Stimulated activated CD8-positive, alpha-beta memory T cell treated with anti-CD3 and anti-CD28 coated beads, Interleukin-4, amount 100 ng/mL, for 24 hours (primary cell): ENCODE results near the gene NRP2.

Experiments
- DNase-seq: peaks from one replicate; pipeline ENCODE4 v3.0.0-alpha.2; 2020; ENCODE audit warnings: low read depth

The NRP2 gene

DNA sequence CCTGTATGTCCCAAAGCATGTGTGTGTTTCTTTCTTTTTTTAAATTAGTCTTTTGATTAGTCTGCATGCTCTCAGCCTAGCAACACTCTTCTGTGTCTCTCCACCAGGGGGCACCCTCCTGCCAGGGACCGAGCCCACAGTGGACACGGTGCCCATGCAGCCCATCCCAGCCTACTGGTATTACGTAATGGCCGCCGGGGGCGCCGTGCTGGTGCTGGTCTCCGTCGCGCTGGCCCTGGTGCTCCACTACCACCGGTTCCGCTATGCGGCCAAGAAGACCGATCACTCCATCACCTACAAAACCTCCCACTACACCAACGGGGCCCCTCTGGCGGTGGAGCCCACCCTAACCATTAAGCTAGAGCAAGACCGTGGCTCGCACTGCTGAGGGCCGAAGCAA, 93.8 kb downstream of the NRP2 start:
- DNase-seq: no peak

DNA sequence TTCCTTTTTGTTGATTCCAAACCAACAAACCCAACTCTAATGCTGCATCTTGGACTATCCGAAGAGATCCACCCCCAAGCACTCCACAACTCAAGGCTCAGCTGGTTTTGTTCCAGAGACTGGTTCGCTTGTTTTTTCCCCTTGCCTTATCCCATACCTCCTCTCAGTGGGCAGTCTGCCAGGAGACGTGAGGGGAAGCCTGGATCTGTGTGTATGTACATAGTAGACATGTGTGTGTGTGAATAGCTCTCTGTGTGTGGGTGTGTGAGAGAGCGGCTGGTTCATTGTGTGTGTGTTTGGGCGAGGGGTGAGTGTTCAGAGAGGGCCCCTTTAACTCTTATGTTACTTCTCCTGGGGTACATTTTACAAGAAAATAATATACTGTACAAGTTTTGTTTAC, 94.4 kb downstream of the NRP2 start:
- DNase-seq: no peak

DNA sequence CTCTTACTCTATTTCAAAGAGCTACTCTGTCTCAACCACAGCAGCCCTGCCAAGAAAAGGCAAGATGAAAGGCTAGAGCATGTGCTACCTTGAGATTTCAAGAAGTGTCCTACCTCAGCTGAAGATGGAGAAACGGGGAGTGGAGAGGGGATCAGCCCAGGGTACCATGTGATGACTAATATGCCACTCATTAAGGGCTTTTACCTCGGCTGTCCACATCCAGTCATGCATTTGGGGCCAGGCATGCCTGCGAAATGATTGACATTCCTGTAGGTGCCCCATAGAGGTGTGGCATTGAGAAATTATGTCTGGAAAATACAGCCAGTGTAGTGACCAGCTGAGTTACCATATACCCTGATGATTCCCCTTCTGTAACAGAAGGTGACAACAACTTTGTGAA, 96.1 kb downstream of the NRP2 start:
- DNase-seq: no peak

DNA sequence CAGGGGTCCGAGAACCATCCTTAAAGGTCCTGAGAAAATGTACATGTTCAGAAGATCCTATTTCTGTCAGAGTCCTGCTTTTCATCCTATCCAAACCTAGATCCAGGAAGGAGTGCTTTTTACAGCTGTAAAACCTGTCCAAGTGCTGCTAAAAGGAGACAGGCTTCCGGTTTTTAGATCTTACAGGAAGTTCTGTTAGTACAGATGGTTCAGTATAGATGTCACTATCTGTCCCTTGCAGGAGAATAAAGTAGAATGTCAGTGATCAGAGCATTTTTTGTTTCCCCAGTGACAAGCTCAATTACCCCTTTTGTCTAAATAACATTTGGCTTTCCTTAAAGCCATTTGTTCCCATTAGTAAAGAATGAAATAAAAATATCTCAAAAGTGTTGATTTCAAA, 98.3 kb downstream of the NRP2 start:
- DNase-seq: no peak

DNA sequence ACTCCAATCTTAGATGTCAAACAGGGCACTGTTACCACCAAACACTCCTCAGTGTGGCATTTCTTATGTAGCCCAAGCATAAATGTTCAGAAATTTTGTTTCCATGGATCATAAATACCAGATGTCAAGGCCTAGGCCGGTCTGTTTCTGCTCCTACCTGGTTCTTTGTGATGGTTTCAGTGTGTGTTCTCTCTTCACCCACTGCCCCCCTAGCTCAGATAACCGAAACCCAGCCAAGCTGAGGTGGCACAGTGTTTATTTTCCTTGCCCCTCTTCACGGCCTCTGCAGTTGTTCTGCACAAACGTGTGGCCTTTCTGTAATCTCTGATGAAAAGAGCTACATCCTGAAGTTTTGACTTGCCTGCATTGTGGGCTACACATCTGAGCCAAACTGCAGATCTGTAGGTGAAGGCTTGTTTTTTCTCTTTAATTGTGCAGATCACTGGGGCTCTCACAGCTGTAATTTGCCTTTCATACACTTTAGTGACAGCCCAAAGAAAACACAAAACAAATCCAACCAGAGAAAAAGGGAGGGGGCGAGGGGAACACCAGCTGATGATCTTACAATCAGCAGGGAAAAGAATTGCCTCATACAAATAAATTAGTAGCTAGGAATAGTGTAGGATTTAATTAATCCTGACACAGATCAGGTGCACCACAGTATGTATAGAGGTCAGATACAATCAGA, 99.1 kb downstream of the NRP2 start:
- DNase-seq: no peak

DNA sequence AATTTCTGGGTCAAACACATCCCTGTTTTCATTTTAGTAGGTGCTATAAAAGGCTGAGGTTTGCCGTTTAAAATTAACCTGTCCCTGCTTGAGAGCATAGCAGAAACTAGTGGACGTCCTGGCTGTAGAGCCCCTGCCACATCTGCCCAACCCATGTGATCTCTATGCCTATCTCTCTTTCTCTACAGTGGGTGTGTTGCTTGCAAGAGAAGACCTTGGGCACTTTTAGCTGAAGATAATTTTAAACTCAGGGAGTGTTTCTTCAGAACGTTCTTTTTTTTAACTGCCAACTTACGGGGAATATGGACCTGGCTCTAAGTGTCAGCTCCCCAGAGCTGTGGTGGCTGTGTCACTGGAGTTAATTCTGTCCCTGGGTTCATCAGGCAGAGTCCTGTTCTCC, 100.6 kb downstream of the NRP2 start:
- no peak for DNase-seq

DNA sequence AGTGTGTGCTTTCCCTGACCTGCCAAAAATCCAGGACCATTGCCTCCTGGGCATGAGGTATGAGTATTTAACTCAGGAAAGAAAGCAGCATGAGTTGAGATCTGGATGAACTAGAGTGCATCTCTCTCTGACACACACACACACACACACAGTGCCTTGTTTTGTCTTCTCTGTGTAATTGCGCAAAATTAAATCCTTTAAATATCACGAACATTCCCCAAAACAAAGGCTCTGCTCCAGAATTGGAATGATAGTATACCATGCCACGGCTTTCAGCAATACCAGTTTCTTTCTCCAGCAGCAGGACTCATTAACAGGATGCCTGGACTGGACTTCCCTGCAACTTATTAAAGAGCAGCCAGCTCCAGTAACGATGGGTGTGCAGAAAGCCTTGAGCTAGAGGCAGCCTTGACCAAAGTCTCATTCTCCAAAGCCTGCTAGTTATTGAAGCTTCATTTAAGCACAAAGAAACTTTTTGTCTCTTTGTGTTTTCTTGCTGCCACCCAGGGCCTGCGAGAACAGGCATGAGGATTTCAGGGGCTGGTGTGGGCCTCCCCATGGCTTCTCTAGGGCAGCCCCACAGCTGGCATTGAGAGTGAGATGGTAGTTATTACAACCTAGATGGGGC, 101.7 kb downstream of the NRP2 start:
- no peak for DNase-seq

DNA sequence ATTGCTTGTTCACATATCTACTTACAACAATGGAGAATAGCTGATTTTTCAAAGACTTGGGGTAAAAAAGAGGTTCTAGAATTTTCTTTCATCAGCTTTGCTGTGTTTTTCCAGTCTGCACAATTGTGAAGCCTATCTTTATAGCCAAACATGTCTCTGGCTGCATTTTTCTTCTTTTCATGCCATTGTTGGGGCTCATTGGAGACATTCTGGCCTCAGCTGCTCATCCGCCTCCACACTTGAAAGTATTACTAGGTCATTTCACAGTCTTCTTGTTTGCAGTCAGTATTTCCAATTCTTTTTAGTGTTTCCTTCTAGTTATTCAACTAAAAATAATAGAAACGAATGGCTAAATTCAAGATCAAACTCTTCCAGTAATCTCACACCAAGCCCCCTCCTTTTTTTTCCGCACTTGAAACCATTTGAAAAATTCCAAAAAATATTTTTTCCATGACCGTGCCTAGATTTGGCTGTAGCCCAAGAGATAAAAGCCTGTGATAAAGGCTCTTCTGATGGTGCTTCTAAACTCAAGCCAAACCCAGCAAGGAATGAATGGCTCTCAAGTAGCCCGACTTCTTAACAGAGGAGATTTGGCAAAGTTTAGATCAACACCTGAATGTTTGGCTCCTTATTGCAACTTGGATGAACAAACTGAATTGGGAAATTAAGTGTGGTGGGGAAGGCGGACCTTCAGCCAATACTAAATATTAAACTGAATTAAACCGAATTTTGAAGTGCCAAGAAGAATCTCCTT, 103.4 kb downstream of the NRP2 start:
- DNase-seq: no peak

DNA sequence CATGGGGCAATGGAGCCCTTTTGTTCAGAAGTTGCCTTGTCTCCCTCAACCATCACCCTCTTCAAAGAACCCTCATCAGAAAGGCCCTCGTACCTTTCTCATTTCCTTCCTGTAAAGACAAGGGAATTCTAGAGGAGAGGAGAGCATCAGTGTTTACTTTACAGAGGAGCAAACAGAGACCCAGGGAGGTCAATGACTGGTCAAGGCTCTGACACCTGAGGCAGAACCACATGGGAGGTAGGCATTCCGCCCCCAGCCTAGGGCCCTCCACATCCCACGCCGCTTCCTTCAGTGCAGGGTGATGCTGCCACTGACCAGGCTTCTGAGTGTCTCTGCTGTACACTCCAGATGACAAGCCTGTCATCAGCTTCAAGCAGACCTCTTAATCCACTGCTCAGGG, 104.7 kb downstream of the NRP2 start:
- no peak for DNase-seq

DNA sequence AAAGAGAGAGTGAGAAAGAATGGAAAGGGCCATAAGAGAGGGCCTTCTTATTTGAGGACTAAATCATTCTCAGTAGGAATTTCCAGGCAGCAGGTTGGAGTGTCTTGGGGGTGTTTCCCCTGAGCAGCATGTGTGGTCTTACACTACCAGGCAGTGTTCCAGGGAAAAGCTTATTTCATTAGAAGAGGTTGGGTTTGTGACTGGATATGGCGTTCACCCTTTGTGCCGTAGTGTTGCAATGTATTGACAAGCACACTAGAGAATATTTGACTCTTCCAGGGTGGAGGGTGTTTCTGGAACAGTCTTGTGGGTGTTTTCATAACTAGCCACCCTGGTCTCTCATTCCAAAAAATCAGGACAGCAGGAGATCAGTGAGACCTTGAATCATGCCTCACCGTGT, 105.5 kb downstream of the NRP2 start:
- no peak for DNase-seq

DNA sequence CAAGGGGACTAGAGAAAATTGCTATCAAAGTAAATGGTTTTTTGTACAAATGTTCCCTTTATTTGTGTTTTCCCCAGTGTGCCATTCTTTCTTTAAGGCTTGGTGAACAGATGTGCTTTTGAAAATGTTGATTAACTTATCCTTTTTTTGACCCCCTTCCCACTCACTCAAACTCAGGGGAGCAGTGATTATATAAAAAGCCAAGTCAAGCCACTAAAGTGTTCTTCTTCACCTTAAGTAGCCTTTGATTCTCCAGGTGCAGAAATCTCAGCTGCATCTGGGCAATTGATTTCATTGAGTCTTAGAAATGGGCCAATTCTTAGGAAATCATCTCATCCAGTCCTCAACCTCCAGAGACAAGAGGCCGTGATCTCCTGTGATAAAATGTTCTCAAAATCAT, 107.6 kb downstream of the NRP2 start:
- DNase-seq: no peak

DNA sequence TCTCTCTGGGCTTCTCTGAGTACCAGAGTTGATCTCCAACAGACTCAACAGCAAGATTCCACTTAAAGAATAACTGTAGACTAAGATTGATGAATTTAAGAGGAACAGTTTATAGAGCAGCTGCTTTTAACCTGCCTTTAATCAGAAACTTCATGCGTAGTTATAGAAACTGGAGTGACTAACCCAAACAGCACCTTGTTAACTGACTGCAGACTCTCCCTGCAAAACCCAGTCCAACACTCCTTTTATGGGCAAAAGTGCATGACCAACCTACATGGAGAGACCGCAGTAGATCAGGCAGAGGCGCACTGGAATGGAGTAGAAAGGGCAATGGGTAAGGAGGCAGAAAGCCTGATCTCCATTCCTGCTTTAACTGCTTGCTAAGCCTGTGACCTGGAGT, 110.6 kb downstream of the NRP2 start:
- no peak for DNase-seq

DNA sequence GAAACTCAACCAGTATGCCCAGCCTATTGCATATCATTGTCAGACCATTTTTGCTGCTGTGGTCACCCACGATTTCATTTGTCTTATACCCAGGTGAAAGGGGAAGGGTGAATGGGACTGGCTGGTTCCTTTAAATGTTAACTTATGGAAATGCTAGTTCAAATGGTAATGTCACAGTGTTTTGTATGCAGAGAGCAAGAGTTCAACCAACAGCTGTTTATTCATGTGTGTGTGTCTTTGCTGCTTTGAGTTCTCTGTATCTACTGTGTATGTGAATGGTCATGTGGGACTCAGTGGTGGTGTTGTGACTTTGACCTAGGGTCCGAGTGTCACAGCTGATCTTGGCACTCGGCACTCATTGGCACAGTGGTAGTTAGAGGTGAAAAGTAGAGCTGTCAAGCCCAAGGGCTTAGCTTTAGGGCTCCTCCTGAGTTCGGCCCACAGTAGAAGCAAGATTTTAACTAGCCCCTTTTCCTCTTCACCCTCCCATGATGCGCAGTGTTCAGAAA, 114.6 kb downstream of the NRP2 start:
- no peak for DNase-seq

DNA sequence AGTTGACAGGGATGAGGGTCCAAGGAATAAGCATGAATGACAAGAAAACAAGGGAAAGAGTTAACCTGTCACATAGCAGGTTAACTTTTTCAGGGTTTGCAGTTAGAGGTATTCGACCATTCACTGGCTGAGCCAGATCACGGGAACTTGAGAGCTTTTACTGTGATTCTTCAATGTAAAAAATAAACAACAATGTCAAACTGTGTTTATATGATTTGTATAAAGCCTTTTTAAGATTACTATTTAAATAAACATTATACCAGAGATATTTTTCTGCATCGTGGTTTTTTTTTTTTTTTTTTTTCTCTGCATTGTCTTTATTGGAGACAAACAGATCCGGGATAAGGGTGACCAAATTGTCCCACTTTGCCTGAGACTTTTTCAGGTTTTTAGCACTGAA, 115.6 kb downstream of the NRP2 start:
- no peak for DNase-seq

DNA sequence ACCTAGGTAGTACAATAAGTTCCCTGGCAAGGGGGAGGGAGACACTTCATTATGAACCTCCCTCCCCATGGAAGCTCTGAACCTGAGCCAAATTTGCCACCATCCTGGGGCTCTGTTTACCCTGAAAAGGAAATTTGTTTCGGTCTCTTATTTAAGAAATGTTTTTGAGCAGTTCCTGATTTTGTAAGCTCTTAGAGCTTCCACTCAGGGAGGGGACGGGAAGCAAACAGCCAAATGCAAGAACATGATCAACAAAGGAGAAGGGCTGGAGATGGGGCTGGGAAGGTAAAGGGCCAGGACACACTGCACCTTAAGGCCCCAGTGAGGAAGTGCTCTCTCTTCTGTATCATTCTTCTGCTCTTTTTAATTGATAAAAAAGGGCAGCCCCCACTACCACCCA, 117.9 kb downstream of the NRP2 start:
- DNase-seq: no peak

DNA sequence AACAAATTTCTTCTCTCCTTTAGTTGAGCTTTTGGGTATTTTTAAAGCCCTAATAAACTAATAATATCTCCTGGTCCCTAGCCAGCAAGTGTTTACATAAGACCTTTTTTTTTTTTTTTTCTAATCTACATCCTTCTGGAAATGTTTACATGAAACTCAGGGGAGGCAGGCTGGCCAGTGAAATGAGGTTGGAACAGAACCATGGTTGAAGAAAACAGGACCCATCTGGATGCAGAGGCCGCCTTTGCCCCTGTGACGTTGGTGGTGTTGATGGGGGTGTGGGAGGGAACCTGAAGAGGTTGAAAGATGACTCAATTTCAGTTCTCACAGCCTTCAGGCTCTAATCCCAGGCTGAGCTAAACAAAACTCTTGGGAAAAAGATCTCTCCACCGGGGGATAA, 118.5 kb downstream of the NRP2 start:
- DNase-seq: no peak

DNA sequence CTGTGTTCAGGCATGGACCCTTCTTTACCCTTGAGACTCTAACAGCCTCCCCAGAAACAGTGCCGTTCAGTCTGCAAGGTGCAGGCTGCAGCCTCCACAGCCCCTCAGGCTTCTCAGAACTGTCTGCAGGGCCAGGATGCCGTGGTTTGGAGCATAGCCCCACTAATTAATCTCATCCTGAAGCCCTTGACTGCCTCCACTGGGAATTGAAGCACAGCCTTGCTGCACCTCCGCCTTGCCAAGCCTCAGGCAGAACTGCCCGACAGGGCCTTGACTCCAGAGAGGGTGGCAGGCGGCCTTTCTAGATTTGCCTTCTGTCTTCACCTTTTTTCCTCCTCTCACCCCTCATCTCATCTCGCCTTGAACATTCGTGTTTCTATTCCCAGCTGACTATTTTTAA, 119.8 kb downstream of the NRP2 start:
- no peak for DNase-seq

DNA sequence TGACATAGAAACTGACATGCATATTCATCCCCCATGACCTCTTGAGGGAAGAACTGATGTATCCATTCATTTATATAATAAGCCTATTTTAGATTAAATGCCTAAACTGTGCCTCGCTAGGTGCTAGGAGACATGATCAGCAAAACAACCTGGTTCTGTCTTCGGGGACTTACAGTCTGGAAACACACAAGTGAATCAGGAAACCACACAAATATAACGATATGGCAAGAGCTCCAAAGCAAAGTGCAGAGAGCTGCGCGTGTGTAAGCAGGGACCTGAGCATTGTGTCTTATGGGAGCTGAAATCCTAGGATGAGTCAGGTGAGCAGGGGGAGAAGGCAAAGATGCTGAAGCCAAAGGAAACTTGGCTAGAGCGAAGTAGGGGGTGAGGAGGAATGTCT, 120.6 kb downstream of the NRP2 start:
- DNase-seq: no peak

DNA sequence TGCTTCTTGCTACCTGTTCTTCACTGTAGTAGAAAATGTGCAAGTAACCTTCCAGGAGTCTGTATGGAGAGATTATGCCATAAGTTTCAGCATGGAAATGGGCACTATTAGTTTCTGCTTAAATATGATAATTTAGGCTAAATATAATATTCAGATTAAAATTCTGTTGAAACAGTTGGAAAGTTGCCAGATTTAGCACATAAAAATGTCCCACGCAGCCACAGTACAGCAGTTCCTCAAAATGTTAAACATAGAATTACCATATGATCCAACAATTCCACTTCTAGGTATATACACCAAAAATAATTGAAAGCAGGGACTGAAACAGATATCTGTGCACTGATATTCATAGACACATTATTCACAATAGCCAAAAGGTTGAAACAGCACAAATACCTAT, 121.2 kb downstream of the NRP2 start:
- no peak for DNase-seq

DNA sequence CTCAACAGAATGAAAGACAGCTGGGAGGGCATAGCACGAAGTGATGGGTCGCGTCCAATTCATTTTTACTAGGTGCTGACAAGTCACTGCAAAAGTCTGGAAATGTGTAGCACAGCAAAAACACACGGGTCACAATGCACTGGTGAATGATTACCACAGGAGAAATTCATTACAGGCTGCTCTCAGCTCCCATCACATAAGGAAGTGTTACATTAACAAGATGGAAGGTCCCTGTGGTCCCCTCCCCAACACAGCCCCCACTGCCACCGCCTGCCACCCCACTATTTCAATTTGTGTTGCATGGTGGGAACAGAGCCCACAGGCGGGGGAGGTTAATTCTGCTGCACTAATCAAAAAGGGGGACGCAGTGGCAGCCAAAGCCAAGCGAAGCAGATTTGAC, 122.8 kb downstream of the NRP2 start:
- no peak for DNase-seq

DNA sequence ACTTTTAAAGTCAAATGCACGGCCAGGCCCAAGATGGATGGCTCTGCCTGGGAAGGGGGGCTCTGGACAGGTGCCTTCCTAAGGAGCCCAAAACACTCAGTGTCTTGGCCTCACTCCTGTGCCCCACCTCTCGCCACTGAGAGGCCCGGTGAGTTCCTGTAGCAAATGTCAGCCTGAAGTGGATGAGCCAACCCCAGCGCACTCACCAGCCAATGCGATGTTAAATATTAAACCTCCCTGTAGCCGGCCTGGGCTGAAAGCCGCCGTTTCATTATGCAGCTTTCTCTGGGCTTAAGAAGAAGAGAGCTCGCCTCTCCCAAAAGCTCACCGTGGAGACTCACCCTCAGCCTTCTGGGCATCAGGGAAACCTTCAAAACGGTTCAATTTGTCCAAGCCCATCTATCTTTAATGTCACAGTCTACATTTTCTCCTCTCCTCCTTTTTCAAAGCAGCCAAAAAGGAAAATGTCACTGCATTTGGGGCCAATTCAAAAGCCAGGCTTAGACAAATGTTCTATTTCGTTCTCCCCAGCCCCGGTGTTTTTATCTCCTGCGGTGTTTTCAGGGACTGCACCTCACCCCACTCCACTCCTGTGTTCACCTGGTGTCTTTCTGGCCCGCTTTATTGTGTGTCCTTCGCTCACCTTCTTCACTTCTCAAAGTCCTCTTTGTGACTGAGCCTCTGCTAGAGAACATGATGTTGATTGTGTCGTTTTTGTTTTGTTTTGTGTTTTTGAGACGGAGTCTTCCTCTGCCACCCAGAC, 124.0 kb downstream of the NRP2 start:
- no peak for DNase-seq

DNA sequence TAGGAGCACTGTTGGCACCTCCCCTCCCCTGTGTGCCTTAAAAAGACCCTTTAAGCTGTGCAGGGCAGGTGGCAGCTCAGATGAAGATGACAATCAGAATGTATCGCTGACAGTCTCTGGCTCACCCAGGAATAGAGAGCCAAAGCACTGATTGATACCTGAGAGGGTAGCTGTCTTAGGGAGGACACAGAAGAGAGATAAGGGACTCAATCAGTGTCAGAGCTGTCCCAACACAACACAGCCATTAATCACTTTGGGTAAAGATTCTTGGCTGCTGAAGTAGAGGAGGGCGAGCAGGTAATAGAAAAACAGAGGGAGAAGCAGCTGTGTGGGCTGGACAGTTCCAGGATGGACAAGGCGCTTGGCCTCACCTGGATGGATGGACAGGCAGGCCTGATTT, 124.9 kb downstream of the NRP2 start:
- DNase-seq: no peak

DNA sequence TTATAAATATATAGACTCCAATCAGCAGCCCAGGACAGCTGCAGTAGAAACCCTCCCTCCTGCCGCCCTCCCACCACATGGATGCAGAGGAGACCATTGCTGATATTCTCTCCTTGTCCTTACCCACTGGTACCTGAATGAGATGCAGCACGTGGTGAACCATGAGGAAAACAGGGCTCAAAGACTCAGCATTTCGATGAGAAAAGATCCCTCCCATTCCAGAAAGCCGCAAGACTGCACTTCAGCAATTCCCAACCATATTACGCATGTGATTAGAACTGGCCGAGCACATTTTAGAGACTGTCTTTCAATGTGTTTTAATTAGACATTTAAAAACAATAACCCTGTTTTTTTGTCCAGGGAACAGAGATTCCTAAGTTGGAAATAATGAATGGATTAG, 125.5 kb downstream of the NRP2 start:
- no peak for DNase-seq
